CD4-positive, alpha-beta T cell treated with Interleukin-12 subunit alpha and Interleukin-12 subunit beta, for 1 hour (primary cell): ENCODE data around the gene IFNA4.
"Not testable (repeated sequence)": the region's sequence is repeated elsewhere in the genome, so short reads cannot be mapped to it uniquely, and the experiment has no call there.

Source experiments
- DNase-seq: peaks from one replicate; pipeline ENCODE4 v3.0.0-alpha.2; 2020

Gene IFNA4

GRCh38 chr9:21187487-21187886, at the start of gene IFNA4:
Gene IFNA4, minus strand, starts transcription at chr9:21187587. Its CDS starts 56 bp downstream, at chr9:21187531.
- DNase-seq: not testable (repeated sequence)

- DNase-seq: not testable (repeated sequence)
Measured at GRCh38 chr9:21236360-21236714, 49.0 kb upstream of the IFNA4 start.

DNA sequence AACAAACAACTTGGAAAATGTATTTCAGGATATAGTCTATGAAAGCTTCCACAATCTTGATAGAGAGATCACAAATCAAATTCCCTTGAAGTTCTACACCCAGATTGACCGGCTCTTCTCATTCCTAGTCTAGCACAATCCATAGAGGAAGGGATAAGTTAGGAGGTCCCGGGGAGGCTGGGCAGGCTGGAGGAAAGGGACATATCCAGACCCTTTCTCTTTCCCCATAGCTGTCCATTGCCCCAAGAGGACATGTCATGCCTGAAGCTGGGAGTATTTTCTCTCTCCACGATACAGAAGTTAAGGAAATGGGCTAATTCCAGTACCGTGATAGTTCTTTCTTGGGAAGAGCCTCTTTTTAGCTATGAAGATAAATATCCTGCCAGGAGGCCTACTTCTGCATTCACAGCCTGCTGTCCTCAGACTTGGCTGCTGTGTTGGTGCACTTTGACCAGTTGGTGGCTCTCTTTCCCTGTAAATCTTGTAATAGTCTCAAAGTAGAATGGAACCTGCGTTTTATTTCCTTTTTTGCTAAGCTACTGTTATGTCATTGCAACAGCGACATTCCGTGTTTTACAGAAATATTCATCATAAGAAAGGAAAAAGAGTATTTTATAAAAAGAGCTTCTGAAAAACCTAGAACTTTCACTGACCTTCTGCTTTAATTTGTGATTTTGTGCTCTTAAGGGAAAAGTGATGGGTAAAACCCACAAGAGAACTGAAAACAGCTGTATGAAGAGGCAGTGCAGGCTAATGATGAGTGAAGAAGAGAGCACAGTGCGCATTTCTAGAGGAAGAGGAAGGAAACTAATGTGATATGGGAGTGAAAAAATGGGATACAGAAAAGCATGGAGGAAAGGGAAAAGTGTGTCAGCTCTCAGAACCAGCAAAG, 48.3 kb upstream of the IFNA4 start:
- DNase-seq: peak; percentile 49

DNA sequence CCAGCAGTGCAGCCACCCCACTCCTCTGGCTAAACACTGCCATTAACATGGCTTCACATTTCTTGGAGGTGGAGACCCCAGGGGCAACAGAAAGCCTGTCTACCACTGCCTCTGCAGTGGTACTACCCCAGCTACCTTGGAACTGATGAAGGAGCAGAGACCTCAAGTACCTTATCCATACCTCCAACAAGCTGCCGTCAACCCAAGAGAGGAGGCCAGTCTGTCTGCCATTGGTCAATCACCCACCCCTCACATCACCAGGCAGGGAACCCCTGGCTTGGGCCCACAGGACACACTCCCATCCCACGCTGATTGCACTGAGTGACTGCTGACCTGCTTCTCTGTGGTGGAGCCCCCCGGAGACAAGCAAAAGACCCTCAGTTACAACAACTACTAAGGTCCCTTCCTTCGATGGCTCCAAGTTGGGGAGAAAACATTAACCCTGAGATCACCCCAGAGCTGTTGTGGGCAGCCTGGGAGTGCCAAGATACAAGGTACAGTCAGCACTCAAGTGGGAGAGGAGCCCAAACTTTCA, 46.8 kb upstream of the IFNA4 start:
- DNase-seq: no peak

GRCh38 chr9:21233258-21233657, 45.9 kb upstream of the IFNA4 start:
- no peak for DNase-seq

DNA sequence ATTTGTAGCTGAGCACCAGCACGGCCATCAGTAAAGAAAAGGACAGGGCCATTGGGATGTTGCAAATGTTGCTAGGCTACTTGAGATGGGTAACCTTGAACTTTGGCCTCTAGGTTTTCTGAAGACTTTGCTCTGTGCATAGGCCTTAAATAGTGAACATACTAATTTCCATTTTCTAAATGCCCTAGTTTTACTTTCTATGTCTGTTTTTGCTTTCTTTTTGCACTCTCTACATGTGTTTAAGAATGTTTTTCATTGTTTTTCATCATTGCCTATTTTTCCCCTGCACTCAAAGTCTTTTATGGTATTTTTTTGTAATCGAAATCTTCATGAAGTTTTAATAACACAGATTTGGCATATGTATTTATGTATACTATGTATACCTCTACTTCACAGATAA, 40.7 kb upstream of the IFNA4 start, which contains the start of gene IFNA17:
Gene IFNA17 (minus strand): TSS at position 101 of the 400 bp plus-strand sequence. CDS start 49 bp downstream, at position 52.
- no peak for DNase-seq

GRCh38 chr9:21217211-21217610, 29.8 kb upstream of the IFNA4 start, which contains the start of gene IFNA16:
Gene IFNA16, minus strand, starts transcription at chr9:21217311. Its CDS starts 6 bp downstream, at chr9:21217305.
- DNase-seq: not testable (repeated sequence)

- DNase-seq: peak; percentile 7
Measured at GRCh38 chr9:21213411-21214326, 26.3 kb upstream of the IFNA4 start.

DNA sequence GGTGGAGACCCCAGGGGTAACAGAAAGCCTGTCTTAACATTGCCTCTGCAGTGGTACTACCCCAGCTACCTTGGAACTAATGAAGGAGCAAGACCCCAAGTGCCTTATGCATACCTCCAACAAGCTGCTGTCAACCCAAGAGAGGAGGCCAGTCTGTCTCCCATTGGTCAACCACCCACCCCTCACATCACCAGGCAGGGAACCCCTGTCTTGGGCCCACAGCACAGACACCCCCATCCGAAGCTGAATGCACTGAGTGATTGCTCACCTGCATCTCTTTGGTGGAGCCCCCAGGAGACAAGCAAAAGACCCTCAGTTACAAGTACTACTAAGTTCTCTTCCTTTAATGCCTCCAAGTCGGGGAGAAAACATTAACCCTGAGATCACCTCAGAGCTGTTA, 24.8 kb upstream of the IFNA4 start:
- not testable (repeated sequence) for DNase-seq

GRCh38 chr9:21210782-21211181, 23.4 kb upstream of the IFNA4 start:
- not testable (repeated sequence) for DNase-seq

DNA sequence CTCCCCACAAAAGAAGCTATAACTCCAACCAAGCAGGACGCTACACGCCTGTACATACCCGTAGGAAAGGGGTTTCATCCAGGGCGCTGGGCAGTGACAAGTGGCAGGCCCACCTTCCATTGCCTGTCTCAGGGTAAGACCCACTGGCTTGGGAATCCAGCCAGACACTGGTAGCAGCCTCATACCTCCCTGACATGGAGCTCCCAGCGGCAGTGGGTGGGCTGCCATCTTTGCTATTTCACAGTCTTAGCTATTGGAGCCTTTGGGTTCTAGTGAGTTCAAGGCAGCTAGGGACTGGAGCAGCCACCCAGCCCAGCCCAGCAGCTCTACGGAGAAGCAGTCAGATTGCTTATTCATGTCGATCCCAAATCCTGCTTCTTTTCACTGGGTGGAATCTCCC, 22.9 kb upstream of the IFNA4 start:
- no peak for DNase-seq

DNA sequence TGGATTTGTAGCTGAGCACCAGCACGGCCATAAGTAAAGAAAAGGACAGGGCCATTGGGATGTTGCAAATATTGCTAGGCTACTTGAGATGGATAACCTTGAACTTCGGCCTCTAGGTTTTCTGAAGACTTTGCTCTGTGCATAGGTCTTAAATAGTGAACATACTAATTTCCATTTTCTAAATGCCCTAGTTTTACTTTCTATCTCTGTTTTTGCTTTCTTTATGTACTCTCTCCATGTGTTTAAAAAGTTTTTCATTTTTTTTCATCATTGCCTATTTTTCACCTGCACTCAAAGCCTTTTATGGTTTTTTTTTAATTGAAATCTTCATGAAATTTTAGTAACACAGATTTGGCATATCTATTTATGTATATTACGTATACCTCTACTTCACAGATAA, 19.7 kb upstream of the IFNA4 start, which contains the start of gene IFNA10:
Gene IFNA10 (minus strand): TSS at position 101 of the 400 bp plus-strand sequence. CDS start 46 bp downstream, at position 55.
- not testable (repeated sequence) for DNase-seq

GRCh38 chr9:21205204-21205603, 17.8 kb upstream of the IFNA4 start:
- no peak for DNase-seq

GRCh38 chr9:21202105-21202504, 14.7 kb upstream of the IFNA4 start, which contains the start of gene IFNA7:
Gene IFNA7, minus strand, starts transcription at chr9:21202205. Its CDS starts 40 bp downstream, at chr9:21202165.
- not testable (repeated sequence) for DNase-seq

DNA sequence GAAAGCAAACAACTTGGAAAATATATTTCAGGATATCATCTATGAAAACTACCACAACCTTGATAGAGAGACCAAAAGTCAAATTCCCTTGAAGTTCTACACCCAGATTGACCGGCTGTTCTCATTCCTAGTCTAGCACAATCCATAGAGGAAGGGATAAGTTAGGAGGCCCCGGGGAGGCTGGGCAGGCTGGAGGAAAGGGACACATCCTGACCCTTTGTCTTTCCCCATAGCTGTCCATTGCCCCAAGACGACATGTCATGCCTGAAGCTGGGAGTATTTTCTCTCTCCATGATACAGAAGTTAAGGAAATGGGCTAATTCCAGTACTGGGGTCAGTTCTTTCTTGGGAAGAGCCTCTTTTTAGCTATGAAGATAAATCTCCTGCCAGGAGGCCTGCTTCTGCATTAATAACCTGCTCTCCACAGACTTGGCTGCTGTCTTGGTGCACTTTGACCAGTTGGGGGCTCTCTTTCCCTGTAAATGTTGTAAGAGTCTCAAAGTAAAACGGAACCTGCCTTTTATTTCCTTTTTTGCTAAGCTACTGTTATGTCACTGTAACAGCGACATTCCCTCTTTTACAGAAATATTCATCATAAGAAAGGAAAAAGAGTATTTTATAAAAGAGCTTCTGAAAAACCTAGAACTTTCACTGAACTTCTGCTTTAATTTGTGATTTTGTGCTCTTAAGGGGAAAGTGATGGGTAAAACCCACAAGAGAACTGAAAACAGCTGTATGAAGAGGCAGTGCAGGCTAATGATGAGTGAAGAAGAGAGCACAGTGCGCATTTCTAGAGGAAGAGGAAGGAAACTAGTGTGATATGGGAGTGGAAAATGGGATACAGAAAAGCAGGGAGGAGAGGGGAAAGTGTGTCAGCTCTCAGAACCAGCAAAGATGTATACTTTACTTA, 7.7 kb upstream of the IFNA4 start:
- DNase-seq: peak; percentile 66

GRCh38 chr9:21182810-21183736, 4.3 kb downstream of the IFNA4 start:
- peak; percentile 54 for DNase-seq

GRCh38 chr9:21174671-21175070, 12.7 kb downstream of the IFNA4 start:
- DNase-seq: no peak

- no peak for DNase-seq
Measured at GRCh38 chr9:21172156-21172555, 15.2 kb downstream of the IFNA4 start.

GRCh38 chr9:21171351-21171750, 16.0 kb downstream of the IFNA4 start:
- no peak for DNase-seq

- DNase-seq: not testable (repeated sequence)
Measured at GRCh38 chr9:21166560-21166959, 20.8 kb downstream of the IFNA4 start, which contains the start of gene IFNA21. Gene IFNA21, minus strand, starts transcription at chr9:21166660. Its CDS starts 48 bp downstream, at chr9:21166612.
